ENCODE data around the gene ARHGAP22.
"Not testable (repeated sequence)": the region's sequence is repeated elsewhere in the genome, so short reads cannot be mapped to it uniquely, and the experiment has no call there.

Gene ARHGAP22

DNA sequence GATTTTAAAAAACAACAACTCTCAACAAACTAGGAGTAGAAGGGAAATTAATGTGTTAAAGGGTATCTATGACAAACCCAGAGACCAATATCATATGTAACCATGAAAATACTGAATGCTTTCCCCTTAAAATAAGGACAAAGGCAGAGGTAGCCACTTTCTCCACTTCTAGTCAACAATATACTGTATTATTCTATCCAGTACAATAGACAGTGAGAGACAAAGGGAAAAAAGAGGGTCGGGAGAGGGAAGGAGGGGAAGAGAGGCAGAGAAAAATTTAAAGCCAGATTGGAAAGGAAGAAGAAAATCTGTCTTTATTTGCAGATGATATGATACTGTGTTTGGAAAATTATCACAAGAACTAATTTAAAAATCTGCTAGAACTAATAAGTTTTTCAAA is 40.7 kb upstream of the ARHGAP22 start:
- Histone ChIP-seq H3K4me3 (ENCODE audit: low read depth in 1 of 5, low read length in 5 of 5) (no peak overlapping the region), H3K4me1 (ENCODE audit: control insufficient read depth in 5 of 5, insufficient read depth in 5 of 5, low read length in 5 of 5) (peaks cover 0 to 3% (median 0%) of the 10 kb centered on the region in 5 donors), H3K27me3 (ENCODE audit: control insufficient read depth in 5 of 5, insufficient read depth in 4 of 5, low read length in 5 of 5) (no peaks in the 10 kb centered on the region), H3K9ac (ENCODE audit: low read length in 5 of 5) (no peak overlapping the region), H3K36me3 (ENCODE audit: control insufficient read depth in 5 of 5, insufficient read depth in 5 of 5, low read length in 5 of 5) (no peaks in the 10 kb centered on the region), H3K27ac (ENCODE audit: low read depth, low read length) (no peak overlapping the region), H3K9me3 (ENCODE audit: control insufficient read depth in 5 of 5, low read length in 5 of 5) (peaks cover 0 to 7% (median 2%) of the 10 kb centered on the region in 5 donors)

DNA sequence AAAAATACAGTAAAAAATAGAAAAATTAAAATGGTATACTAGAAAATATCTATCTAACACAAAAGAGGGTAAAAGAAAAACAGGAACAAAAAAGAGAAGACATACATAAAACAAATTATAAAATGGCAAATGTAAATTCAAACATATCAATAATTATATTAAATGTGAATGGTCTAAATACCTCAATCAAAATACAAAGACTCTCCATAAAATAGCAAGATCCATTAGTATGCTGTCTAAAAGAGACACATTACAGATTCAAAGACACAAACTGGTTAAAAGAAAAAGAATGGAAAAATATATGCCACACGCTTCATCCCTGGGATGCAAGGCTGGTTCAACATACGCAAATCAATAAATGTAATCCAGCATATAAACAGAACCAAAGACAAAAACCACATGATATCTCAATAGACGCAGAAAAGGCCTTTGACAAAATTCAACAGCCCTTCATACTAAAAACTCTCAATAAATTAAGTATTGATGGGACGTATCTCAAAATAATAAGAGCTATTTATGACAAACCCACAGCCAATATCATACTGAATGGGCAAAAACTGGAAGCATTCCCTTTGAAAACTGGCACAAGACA is 36.3 kb upstream of the ARHGAP22 start:
- Histone ChIP-seq H3K9me3 (ENCODE audit: control insufficient read depth in 5 of 5, low read length in 5 of 5) (peaks cover 0 to 12% (median 2%) of the 10 kb centered on the region in 5 donors), H3K4me1 (ENCODE audit: control insufficient read depth in 5 of 5, insufficient read depth in 5 of 5, low read length in 5 of 5) (peaks cover 3 to 27% (median 9%) of the 10 kb centered on the region in 5 donors)
- H3K36me3 ChIP-seq (ENCODE audit: control insufficient read depth in 5 of 5, insufficient read depth in 5 of 5, low read length in 5 of 5); H3K4me3 ChIP-seq (ENCODE audit: low read depth in 1 of 5, low read length in 5 of 5); H3K27ac ChIP-seq (ENCODE audit: low read depth, low read length); H3K27me3 ChIP-seq (ENCODE audit: control insufficient read depth in 5 of 5, insufficient read depth in 4 of 5, low read length in 5 of 5); H3K9ac ChIP-seq (ENCODE audit: low read length in 5 of 5): not testable (repeated sequence)

DNA sequence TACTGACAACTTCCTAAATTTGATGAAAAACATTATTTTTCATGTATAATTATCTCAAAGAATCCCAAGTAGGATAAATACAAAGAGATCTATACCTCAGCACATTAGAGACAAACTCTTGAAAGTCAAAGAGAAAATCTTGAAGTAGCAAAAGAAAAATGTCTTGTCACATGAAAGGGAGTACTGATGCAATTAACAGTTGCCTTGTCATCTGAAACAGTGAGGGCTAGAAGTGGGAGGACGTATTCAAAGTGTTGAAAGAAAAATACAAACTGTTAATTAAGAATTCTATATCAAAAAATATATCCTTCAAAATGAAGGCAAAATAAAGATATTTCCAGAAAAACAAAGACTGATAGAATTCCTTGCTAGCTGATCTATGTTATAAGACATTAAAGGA is 35.5 kb upstream of the ARHGAP22 start:
- Histone ChIP-seq H3K9ac (ENCODE audit: low read length in 5 of 5) (no peak overlapping the region), H3K4me1 (ENCODE audit: control insufficient read depth in 5 of 5, insufficient read depth in 5 of 5, low read length in 5 of 5) (peaks cover 3 to 36% (median 13%) of the 10 kb centered on the region in 5 donors), H3K4me3 (ENCODE audit: low read depth in 1 of 5, low read length in 5 of 5) (no peak overlapping the region), H3K27me3 (ENCODE audit: control insufficient read depth in 5 of 5, insufficient read depth in 4 of 5, low read length in 5 of 5) (no peaks in the 10 kb centered on the region), H3K36me3 (ENCODE audit: control insufficient read depth in 5 of 5, insufficient read depth in 5 of 5, low read length in 5 of 5) (no peaks in the 10 kb centered on the region), H3K9me3 (ENCODE audit: control insufficient read depth in 5 of 5, low read length in 5 of 5) (peaks cover 0 to 12% (median 2%) of the 10 kb centered on the region in 5 donors), H3K27ac (ENCODE audit: low read depth, low read length) (no peak overlapping the region)

DNA sequence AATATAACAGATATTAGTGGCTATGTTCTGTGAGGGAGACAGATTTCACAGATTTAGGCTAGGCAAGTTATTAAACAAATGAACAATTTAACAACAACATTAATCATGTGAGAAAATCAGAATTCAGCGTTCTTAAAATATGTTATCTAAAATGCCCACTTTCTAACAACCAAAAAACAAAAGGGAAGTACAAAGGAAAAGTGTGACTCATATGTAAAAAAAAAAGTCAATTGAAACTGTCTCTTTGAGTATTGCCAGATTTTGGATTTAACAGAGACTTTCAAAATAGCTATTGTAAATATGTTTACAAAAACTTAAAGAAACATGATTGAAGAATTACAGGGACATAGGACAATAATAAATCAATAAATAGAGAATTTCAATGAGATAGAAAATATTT is 34.8 kb upstream of the ARHGAP22 start:
- H3K9ac ChIP-seq (ENCODE audit: low read length in 5 of 5) = no peak overlapping the region
- no peak overlapping the region for H3K4me3 ChIP-seq (ENCODE audit: low read depth in 1 of 5, low read length in 5 of 5)
- H3K36me3 ChIP-seq (ENCODE audit: control insufficient read depth in 5 of 5, insufficient read depth in 5 of 5, low read length in 5 of 5) = no peaks in the 10 kb centered on the region
- peaks cover 0 to 12% (median 2%) of the 10 kb centered on the region in 5 donors for H3K9me3 ChIP-seq (ENCODE audit: control insufficient read depth in 5 of 5, low read length in 5 of 5)
- H3K4me1 ChIP-seq (ENCODE audit: control insufficient read depth in 5 of 5, insufficient read depth in 5 of 5, low read length in 5 of 5) = peaks cover 3 to 43% (median 20%) of the 10 kb centered on the region in 5 donors
- no peak overlapping the region for H3K27ac ChIP-seq (ENCODE audit: low read depth, low read length)
- H3K27me3 ChIP-seq (ENCODE audit: control insufficient read depth in 5 of 5, insufficient read depth in 4 of 5, low read length in 5 of 5) = no peaks in the 10 kb centered on the region

DNA sequence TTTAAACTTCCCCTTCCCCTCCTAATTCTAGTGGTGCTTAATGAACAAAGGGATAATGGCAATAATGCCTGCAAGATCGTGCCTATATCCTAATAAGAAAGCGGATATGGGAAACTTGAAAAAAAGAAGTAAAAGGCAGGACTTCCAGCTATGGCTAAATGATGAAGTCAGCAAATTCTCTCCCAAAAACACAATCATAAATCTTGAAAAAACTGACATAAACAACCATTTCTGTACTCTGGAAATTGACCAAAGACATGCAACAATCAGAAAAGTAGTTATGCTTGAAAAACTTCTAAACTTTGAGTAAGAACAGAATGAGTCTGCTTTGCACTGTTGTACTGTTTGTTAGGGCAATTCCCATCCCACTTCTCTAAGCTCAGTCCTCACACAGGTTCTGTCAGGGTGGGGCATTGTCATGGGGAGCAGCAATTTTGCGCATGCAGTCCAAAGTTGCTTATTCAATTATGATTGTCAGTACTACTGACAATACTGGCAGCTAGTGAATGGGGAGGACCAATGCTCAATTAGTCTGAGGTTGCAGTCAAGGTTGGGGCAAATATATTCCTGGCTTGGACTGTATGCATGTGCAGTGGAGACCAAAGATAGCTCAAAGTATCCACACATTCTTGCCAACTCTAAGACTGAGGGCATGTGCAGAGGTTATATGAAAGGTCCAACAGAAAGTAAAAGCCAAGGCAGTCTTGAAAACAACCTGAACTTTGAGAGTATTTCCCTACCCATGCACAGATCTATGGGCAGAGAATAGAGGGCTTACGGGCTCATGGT is 34.1 kb upstream of the ARHGAP22 start:
- no peak overlapping the region for H3K9ac ChIP-seq (ENCODE audit: low read length in 5 of 5)
- H3K36me3 ChIP-seq (ENCODE audit: control insufficient read depth in 5 of 5, insufficient read depth in 5 of 5, low read length in 5 of 5) = no peaks in the 10 kb centered on the region
- no peak overlapping the region for H3K4me3 ChIP-seq (ENCODE audit: low read depth in 1 of 5, low read length in 5 of 5)
- peaks cover 0 to 12% (median 2%) of the 10 kb centered on the region in 5 donors for H3K9me3 ChIP-seq (ENCODE audit: control insufficient read depth in 5 of 5, low read length in 5 of 5)
- no peaks in the 10 kb centered on the region for H3K27me3 ChIP-seq (ENCODE audit: control insufficient read depth in 5 of 5, insufficient read depth in 4 of 5, low read length in 5 of 5)
- H3K4me1 ChIP-seq (ENCODE audit: control insufficient read depth in 5 of 5, insufficient read depth in 5 of 5, low read length in 5 of 5) = peaks cover 3 to 48% (median 27%) of the 10 kb centered on the region in 5 donors
- H3K27ac ChIP-seq (ENCODE audit: low read depth, low read length) = no peak overlapping the region

DNA sequence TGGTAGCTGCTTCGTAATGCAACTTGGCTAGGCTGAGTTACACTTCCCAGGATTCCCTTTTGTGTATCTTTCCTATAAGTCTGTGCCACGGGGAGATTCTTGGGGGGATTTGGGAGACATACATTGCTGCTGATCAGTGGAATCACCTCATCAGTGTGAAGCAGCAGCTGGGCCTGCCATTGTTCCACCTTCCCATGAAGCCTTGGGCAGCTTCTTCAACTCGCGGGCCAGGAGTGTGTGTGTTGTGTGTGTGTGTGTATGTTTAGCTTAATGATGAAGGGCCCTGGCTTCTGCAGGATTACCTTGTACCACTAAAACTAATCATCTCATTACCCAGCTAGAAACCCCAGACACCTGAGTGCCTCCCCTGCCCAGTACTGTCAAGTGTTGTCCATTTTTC is 33.3 kb upstream of the ARHGAP22 start:
- Histone ChIP-seq H3K4me1 (ENCODE audit: control insufficient read depth in 5 of 5, insufficient read depth in 5 of 5, low read length in 5 of 5) (peaks cover 3 to 56% (median 28%) of the 10 kb centered on the region in 5 donors), H3K27ac (ENCODE audit: low read depth, low read length) (no peak overlapping the region), H3K4me3 (ENCODE audit: low read depth in 1 of 5, low read length in 5 of 5) (no peak overlapping the region), H3K36me3 (ENCODE audit: control insufficient read depth in 5 of 5, insufficient read depth in 5 of 5, low read length in 5 of 5) (no peaks in the 10 kb centered on the region), H3K27me3 (ENCODE audit: control insufficient read depth in 5 of 5, insufficient read depth in 4 of 5, low read length in 5 of 5) (no peaks in the 10 kb centered on the region), H3K9ac (ENCODE audit: low read length in 5 of 5) (no peak overlapping the region), H3K9me3 (ENCODE audit: control insufficient read depth in 5 of 5, low read length in 5 of 5) (peaks cover 0 to 12% (median 2%) of the 10 kb centered on the region in 5 donors)

DNA sequence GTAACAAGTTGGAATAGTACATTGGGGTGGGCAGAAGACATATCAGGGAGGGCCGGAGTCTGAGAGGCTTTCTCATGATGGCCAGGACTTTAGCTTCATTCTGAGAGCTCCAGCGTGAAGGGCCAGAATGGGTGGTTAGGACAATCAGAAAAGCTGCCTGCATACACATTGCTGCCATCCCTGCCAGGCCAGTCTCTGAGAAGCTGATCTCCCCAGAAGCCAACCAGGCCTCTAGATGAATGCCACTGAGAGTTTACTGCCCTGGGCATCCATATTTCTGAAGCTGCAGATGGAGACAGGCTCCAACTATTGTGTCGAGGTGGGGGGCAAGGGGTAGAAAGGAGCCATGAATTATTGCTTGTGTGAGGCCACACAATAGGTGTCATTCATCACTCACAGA is 32.0 kb upstream of the ARHGAP22 start:
- Histone ChIP-seq H3K36me3 (ENCODE audit: control insufficient read depth in 5 of 5, insufficient read depth in 5 of 5, low read length in 5 of 5) (no peaks in the 10 kb centered on the region), H3K4me1 (ENCODE audit: control insufficient read depth in 5 of 5, insufficient read depth in 5 of 5, low read length in 5 of 5) (peaks cover 3 to 56% (median 28%) of the 10 kb centered on the region in 5 donors), H3K9ac (ENCODE audit: low read length in 5 of 5) (no peak overlapping the region), H3K27ac (ENCODE audit: low read depth, low read length) (no peak overlapping the region), H3K27me3 (ENCODE audit: control insufficient read depth in 5 of 5, insufficient read depth in 4 of 5, low read length in 5 of 5) (no peaks in the 10 kb centered on the region), H3K4me3 (ENCODE audit: low read depth in 1 of 5, low read length in 5 of 5) (no peak overlapping the region), H3K9me3 (ENCODE audit: control insufficient read depth in 5 of 5, low read length in 5 of 5) (peaks cover 0 to 12% (median 2%) of the 10 kb centered on the region in 5 donors)

DNA sequence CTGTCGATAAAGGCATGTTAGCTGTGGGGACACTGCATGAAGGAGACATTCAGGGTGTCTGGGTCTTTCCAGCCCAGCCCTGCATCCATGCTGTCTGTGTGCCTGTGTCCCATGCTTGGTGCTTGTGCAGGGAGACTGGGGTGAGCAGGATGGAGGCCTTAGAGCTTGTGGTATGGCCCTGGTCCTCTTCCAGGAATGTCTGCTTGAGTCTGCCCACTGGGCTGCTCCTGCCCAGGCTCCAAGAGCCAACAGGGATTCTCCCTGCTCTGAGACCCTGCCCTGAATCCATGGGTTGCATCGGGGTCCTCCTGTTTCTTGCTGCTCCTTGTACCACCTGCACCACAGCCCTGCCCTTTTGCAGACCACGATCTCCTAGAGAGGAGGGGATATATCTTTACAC is 31.4 kb upstream of the ARHGAP22 start:
- Histone ChIP-seq H3K36me3 (ENCODE audit: control insufficient read depth in 5 of 5, insufficient read depth in 5 of 5, low read length in 5 of 5) (no peaks in the 10 kb centered on the region), H3K27me3 (ENCODE audit: control insufficient read depth in 5 of 5, insufficient read depth in 4 of 5, low read length in 5 of 5) (no peaks in the 10 kb centered on the region), H3K9me3 (ENCODE audit: control insufficient read depth in 5 of 5, low read length in 5 of 5) (peaks cover 0 to 11% (median 2%) of the 10 kb centered on the region in 5 donors), H3K9ac (ENCODE audit: low read length in 5 of 5) (no peak overlapping the region), H3K4me3 (ENCODE audit: low read depth in 1 of 5, low read length in 5 of 5) (no peak overlapping the region), H3K4me1 (ENCODE audit: control insufficient read depth in 5 of 5, insufficient read depth in 5 of 5, low read length in 5 of 5) (peaks cover 3 to 56% (median 28%) of the 10 kb centered on the region in 5 donors), H3K27ac (ENCODE audit: low read depth, low read length) (no peak overlapping the region)

DNA sequence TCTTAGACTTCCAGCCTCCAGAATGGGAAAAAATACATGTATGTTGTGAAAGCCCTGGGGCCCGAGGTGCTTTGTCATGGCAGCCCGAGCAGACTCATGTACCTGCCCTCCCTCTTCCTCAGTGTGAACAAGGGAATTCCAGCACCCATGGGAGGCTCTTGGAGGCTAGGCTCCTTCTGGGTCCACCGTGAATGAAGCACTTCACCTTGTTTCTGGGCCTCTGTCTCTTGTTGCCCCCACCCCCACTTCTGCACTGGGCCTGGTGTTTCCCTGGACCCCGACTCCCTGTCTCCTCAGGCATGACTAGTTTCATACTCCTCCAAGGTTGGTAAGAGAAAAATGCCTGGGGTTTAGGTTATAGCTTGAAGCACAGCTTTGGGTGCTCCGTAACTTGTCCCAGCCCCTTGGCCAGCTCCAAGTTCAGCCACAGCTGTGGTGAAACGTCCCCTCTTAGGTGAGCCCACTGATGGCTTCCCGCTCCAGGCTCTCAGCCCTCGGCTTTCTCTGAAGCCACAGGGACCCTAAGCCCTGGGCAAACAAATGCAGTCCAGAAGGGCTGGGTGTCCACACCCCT is 30.2 kb upstream of the ARHGAP22 start:
- Histone ChIP-seq H3K36me3 (ENCODE audit: control insufficient read depth in 5 of 5, insufficient read depth in 5 of 5, low read length in 5 of 5) (no peaks in the 10 kb centered on the region), H3K9ac (ENCODE audit: low read length in 5 of 5) (no peak overlapping the region), H3K9me3 (ENCODE audit: control insufficient read depth in 5 of 5, low read length in 5 of 5) (peaks cover 0 to 4% (median 0%) of the 10 kb centered on the region in 5 donors), H3K27ac (ENCODE audit: low read depth, low read length) (no peak overlapping the region), H3K27me3 (ENCODE audit: control insufficient read depth in 5 of 5, insufficient read depth in 4 of 5, low read length in 5 of 5) (no peaks in the 10 kb centered on the region), H3K4me1 (ENCODE audit: control insufficient read depth in 5 of 5, insufficient read depth in 5 of 5, low read length in 5 of 5) (peaks cover 3 to 56% (median 28%) of the 10 kb centered on the region in 5 donors), H3K4me3 (ENCODE audit: low read depth in 1 of 5, low read length in 5 of 5) (no peak overlapping the region)
